Trophoblast cell (in vitro differentiated cells and primary cell): ENCODE measurements around the gene ARHGEF10L.

Experiments used
- DNase-seq, 2 donors: peaks; one replicate each; pipeline ENCODE4 v3.0.0-alpha.2; 2016
- H2AFZ ChIP-seq: 2 replicates; pipeline ENCODE4 v1.6.1; 2013; ENCODE audit warnings: low read length, moderate library complexity, mild to moderate bottlenecking; ENCODE audit not compliant: insufficient read depth, poor library complexity
- H2AK5ac ChIP-seq: 2 replicates; pipeline ENCODE4 v1.6.1; 2013; ENCODE audit warnings: mild to moderate bottlenecking, low read length
- H2BK120ac ChIP-seq: 2 replicates; pipeline ENCODE4 v1.6.1; 2013; ENCODE audit warnings: low read length, mild to moderate bottlenecking, moderate library complexity; ENCODE audit not compliant: insufficient read depth, poor library complexity
- H2BK12ac ChIP-seq: 2 replicates; pipeline ENCODE4 v1.6.1; 2013; ENCODE audit warnings: mild to moderate bottlenecking, low read length, moderate library complexity
- H2BK5ac ChIP-seq: 2 replicates; pipeline ENCODE4 v1.6.1; 2013; ENCODE audit warnings: low read length, low read depth, moderate library complexity, mild to moderate bottlenecking; ENCODE audit not compliant: poor library complexity
- H3K14ac ChIP-seq: 2 replicates; pipeline ENCODE4 v1.6.1; 2013; ENCODE audit warnings: mild to moderate bottlenecking, low read length
- H3K18ac ChIP-seq: 2 replicates; pipeline ENCODE4 v1.6.1; 2013; ENCODE audit warnings: mild to moderate bottlenecking, low read length
- H3K23ac ChIP-seq: 2 replicates; pipeline ENCODE4 v1.6.1; 2013; ENCODE audit warnings: low read length
- H3K27ac ChIP-seq: 2 replicates; pipeline ENCODE4 v1.5.1; 2013; ENCODE audit warnings: low read depth, mild to moderate bottlenecking, inconsistent platforms, low read length, moderate library complexity
- H3K27me3 ChIP-seq: 2 replicates; pipeline ENCODE4 v1.6.1; 2013; ENCODE audit warnings: inconsistent platforms, mild to moderate bottlenecking, low read length, moderate library complexity; ENCODE audit not compliant: insufficient read depth
- H3K36me3 ChIP-seq, 2 experiments: 1 replicate in 1 of 2; 2 replicates in 1 of 2; pipeline ENCODE4 v1.6.1; 2013; ENCODE audit warnings: low read length in 2 of 2, mild to moderate bottlenecking in 2 of 2, moderate library complexity in 1 of 2; ENCODE audit not compliant: insufficient read depth in 2 of 2, control insufficient read depth in 1 of 2
- H3K4ac ChIP-seq: 2 replicates; pipeline ENCODE4 v1.6.1; 2013; ENCODE audit warnings: low read depth, mild to moderate bottlenecking, low read length, moderate library complexity
- H3K4me1 ChIP-seq, 2 experiments: 1 replicate in 1 of 2; 2 replicates in 1 of 2; pipeline ENCODE4 v1.6.1; 2013; ENCODE audit warnings: low read length in 2 of 2, mild to moderate bottlenecking in 2 of 2, moderate library complexity in 1 of 2; ENCODE audit not compliant: insufficient read depth in 2 of 2, control insufficient read depth in 1 of 2
- H3K4me2 ChIP-seq: 2 replicates; pipeline ENCODE4 v1.6.1; 2013; ENCODE audit warnings: inconsistent platforms, mild to moderate bottlenecking, low read length, moderate library complexity
- H3K4me3 ChIP-seq: 2 replicates; pipeline ENCODE4 v1.5.1; 2013; ENCODE audit warnings: mild to moderate bottlenecking, low read depth, low read length, inconsistent platforms
- H3K79me1 ChIP-seq: one replicate; pipeline ENCODE4 v1.6.1; 2013; ENCODE audit warnings: low read length
- H3K79me2 ChIP-seq: 2 replicates; pipeline ENCODE4 v1.6.1; 2013; ENCODE audit warnings: low read length, mild to moderate bottlenecking; ENCODE audit not compliant: control insufficient read depth, insufficient read depth, poor library complexity
- H3K9ac ChIP-seq: 2 replicates; pipeline ENCODE4 v1.6.1; 2013; ENCODE audit warnings: mild to moderate bottlenecking, low read length
- H3K9me3 ChIP-seq: 2 replicates; pipeline ENCODE4 v1.6.1; 2013; ENCODE audit warnings: low read depth, mild to moderate bottlenecking, control low read depth, inconsistent platforms, low read length; ENCODE audit not compliant: insufficient read depth
- H4K12ac ChIP-seq: 2 replicates; pipeline ENCODE4 v1.6.1; 2013; ENCODE audit warnings: low read depth, mild to moderate bottlenecking, low read length, moderate library complexity
- H4K8ac ChIP-seq: 2 replicates; pipeline ENCODE4 v1.6.1; 2013; ENCODE audit warnings: low read depth, mild to moderate bottlenecking, low read length, moderate library complexity
- H4K91ac ChIP-seq: one replicate; pipeline ENCODE4 v1.6.1; 2013; ENCODE audit warnings: low read depth, mild to moderate bottlenecking, low read length, moderate library complexity
- WGBS: extraction: QIAGEN DNeasy Blood & Tissue Kit; methylation state at CpG from one replicate; pipeline ENCODE4 v1.1.7; 2013; ENCODE audit warnings: missing lambda C conversion rate; ENCODE audit not compliant: insufficient read length, insufficient coverage; ENCODE audit errors: extremely low coverage; 5-methylcytosine and 5-hydroxymethylcytosine counted together

Gene ARHGEF10L

GRCh38 chr1:17642943-17643342 lies 103.4 kb downstream of the ARHGEF10L start:
- Histone ChIP-seq H3K18ac (no peak overlapping the region), H3K4me2 (no peak overlapping the region), H3K4me3 (no peak overlapping the region), H3K23ac (no peak overlapping the region), H2BK5ac (no peak overlapping the region), H2BK120ac (no peak overlapping the region), H3K27me3 (no peaks in the 10 kb centered on the region), H2BK12ac (no peak overlapping the region), H3K9ac (no peak overlapping the region), H3K14ac (no peak overlapping the region), H3K9me3 (no peaks in the 10 kb centered on the region), H2AFZ (no peak overlapping the region), H4K8ac (no peak overlapping the region), H3K79me2 (no peaks in the 10 kb centered on the region), H3K4ac (no peak overlapping the region), H2AK5ac (no peak overlapping the region), H3K27ac (no peak overlapping the region), H3K36me3 (peaks cover 43 to 46% of the 10 kb centered on the region in 2 experiments), H4K91ac (no peak overlapping the region), H4K12ac (no peak overlapping the region), H3K4me1 (no peaks in the 10 kb centered on the region), H3K79me1 (no peaks in the 10 kb centered on the region)
- WGBS, result no CpG with 5 or more reads among the region's 3 CpGs
- no peak for DNase-seq

- no peak overlapping the region for H2AK5ac ChIP-seq
- H3K23ac ChIP-seq, result no peak overlapping the region
- no peaks in the 10 kb centered on the region for H3K79me2 ChIP-seq
- no peaks in the 10 kb centered on the region for H3K4me1 ChIP-seq
- peaks cover 39 to 43% of the 10 kb centered on the region in 2 experiments for H3K36me3 ChIP-seq
- no peaks in the 10 kb centered on the region for H3K27me3 ChIP-seq
- DNase-seq, result no peak
- no peak overlapping the region for H3K9ac ChIP-seq
- no peaks in the 10 kb centered on the region for H3K79me1 ChIP-seq
- no peak overlapping the region for H3K27ac ChIP-seq
- no peak overlapping the region for H3K14ac ChIP-seq
- H2BK120ac ChIP-seq, result no peak overlapping the region
- no peak overlapping the region for H4K8ac ChIP-seq
- H3K4ac ChIP-seq, result no peak overlapping the region
- H3K18ac ChIP-seq, result no peak overlapping the region
- H4K12ac ChIP-seq, result no peak overlapping the region
- no peaks in the 10 kb centered on the region for H3K9me3 ChIP-seq
- no CpG with 5 or more reads among the region's 14 CpGs for WGBS
- H3K4me2 ChIP-seq, result no peak overlapping the region
- H2BK12ac ChIP-seq, result no peak overlapping the region
- no peak overlapping the region for H2AFZ ChIP-seq
- no peak overlapping the region for H2BK5ac ChIP-seq
- no peak overlapping the region for H4K91ac ChIP-seq
- no peak overlapping the region for H3K4me3 ChIP-seq
These were observed 104.6 kb downstream of the ARHGEF10L start for GRCh38 chr1:17643861-17644703.

- Histone ChIP-seq H4K91ac (no peak overlapping the region), H3K23ac (no peak overlapping the region), H3K9ac (no peak overlapping the region), H4K12ac (no peak overlapping the region), H3K79me1 (no peaks in the 10 kb centered on the region), H3K9me3 (no peaks in the 10 kb centered on the region), H3K4me2 (no peak overlapping the region), H3K79me2 (no peaks in the 10 kb centered on the region), H3K18ac (no peak overlapping the region), H2AFZ (no peak overlapping the region), H3K4ac (no peak overlapping the region), H3K36me3 (peaks cover 29 to 34% of the 10 kb centered on the region in 2 experiments), H4K8ac (no peak overlapping the region), H2BK12ac (no peak overlapping the region), H2BK5ac (no peak overlapping the region), H3K27ac (no peak overlapping the region), H3K14ac (no peak overlapping the region), H3K27me3 (no peaks in the 10 kb centered on the region), H3K4me3 (no peak overlapping the region), H2BK120ac (no peak overlapping the region), H3K4me1 (no peaks in the 10 kb centered on the region), H2AK5ac (no peak overlapping the region)
- no CpG with 5 or more reads among the region's 28 CpGs for WGBS
- DNase-seq, result no peak
These were observed 105.8 kb downstream of the ARHGEF10L start for GRCh38 chr1:17645068-17645911.

GRCh38 chr1:17646444-17647280 lies 107.2 kb downstream of the ARHGEF10L start:
- Histone ChIP-seq H3K9ac (peak overlapping the region; percentile 18), H4K8ac (no peak overlapping the region), H3K27me3 (no peaks in the 10 kb centered on the region), H3K36me3 (peaks cover 33 to 39% of the 10 kb centered on the region in 2 experiments), H3K9me3 (peaks cover 2% of the 10 kb centered on the region), H3K79me1 (no peaks in the 10 kb centered on the region), H3K4me1 (no peaks in the 10 kb centered on the region), H3K27ac (no peak overlapping the region), H2BK120ac (no peak overlapping the region), H3K4me3 (no peak overlapping the region), H3K4ac (no peak overlapping the region), H2AFZ (no peak overlapping the region), H3K23ac (no peak overlapping the region), H3K4me2 (no peak overlapping the region), H4K12ac (no peak overlapping the region), H2BK5ac (no peak overlapping the region), H3K79me2 (no peaks in the 10 kb centered on the region), H3K18ac (no peak overlapping the region), H4K91ac (no peak overlapping the region), H2AK5ac (no peak overlapping the region), H2BK12ac (no peak overlapping the region), H3K14ac (no peak overlapping the region)
- no CpG with 5 or more reads among the region's 32 CpGs for WGBS
- DNase-seq, result no peak
